DOHH2 (cell line): ENCODE data around the gene PARP9.

Experiments used
- CTCF ChIP-seq: fragments of 200-600 bp; sonication (generic); IDR thresholded peaks from one replicate; pipeline ENCODE4 v1.5.1; 2014; ENCODE audit warnings: antibody characterized with exemption, mild to moderate bottlenecking, low read depth, low read length; ENCODE audit not compliant: poor library complexity, severe bottlenecking
- EZH2phosphoT487 ChIP-seq: fragments of 200-600 bp; sonication (generic); IDR thresholded peaks from 2 replicates; pipeline ENCODE4 v1.6.1; 2017; ENCODE audit warnings: borderline replicate concordance, mild to moderate bottlenecking, antibody characterized with exemption, low read length, moderate library complexity, mixed read lengths

- TF ChIP-seq CTCF: no peak
- no peak for TF ChIP-seq EZH2phosphoT487
Measured at GRCh38 chr3:122536632-122537001, 27.5 kb downstream of the PARP9 start.
